GM12878 (cell line): Measurements from ENCODE around the gene RPL18. TPM values are rescaled to one million over a fixed set of nuclear protein-coding genes. Genes with fewer than 3 reads are reported as not detected.

Source experiments
- EP300 ChIP-seq, 2 experiments: fragments of 150-350 bp in 1 of 2; IDR thresholded peaks; 2 replicates each; pipeline ENCODE4 v1.6.1; 2011 to 2012; ENCODE audit warnings: low read depth in 2 of 2, low read length in 2 of 2, borderline replicate concordance in 1 of 2, improper control_type of control experiment in 1 of 2, inconsistent platforms in 1 of 2; ENCODE audit not compliant: control insufficient read depth in 1 of 2
- ESRRA ChIP-seq: IDR thresholded peaks from 2 replicates; pipeline ENCODE4 v1.6.1; 2012; ENCODE audit warnings: mild to moderate bottlenecking, low read length, improper control_type of control experiment
- GABPA ChIP-seq: IDR thresholded peaks from 2 replicates; pipeline ENCODE4 v1.6.1; 2014; ENCODE audit warnings: antibody characterized with exemption, low read depth, mild to moderate bottlenecking, inconsistent platforms
- IKZF2 ChIP-seq, 2 experiments: fragments of 450-650 bp; IDR thresholded peaks; 2 replicates each; pipeline ENCODE4 v1.6.1; 2017; ENCODE audit warnings: mild to moderate bottlenecking in 2 of 2, moderate library complexity in 2 of 2
- MTA2 ChIP-seq: fragments of 450-650 bp; IDR thresholded peaks from 2 replicates; pipeline ENCODE4 v1.6.1; 2016; ENCODE audit warnings: low read depth, mild to moderate bottlenecking, moderate library complexity
- POLR2AphosphoS2 ChIP-seq: IDR thresholded peaks from 2 replicates; pipeline ENCODE4 v1.6.1; 2011; ENCODE audit warnings: low read depth, mild to moderate bottlenecking, low read length, improper control_type of control experiment, moderate library complexity
- TAF1 ChIP-seq: IDR thresholded peaks from 2 replicates; pipeline ENCODE4 v1.6.1; 2011; ENCODE audit warnings: mild to moderate bottlenecking, low read depth, low read length, borderline replicate concordance
- TCF12 ChIP-seq: IDR thresholded peaks from 2 replicates; pipeline ENCODE4 v1.6.1; 2011; ENCODE audit warnings: low read depth, mild to moderate bottlenecking, low read length
- ZNF687 ChIP-seq: fragments of 450-650 bp; IDR thresholded peaks from 2 replicates; pipeline ENCODE4 v1.6.1; 2017; ENCODE audit warnings: mild to moderate bottlenecking, moderate library complexity
- polyA plus RNA-seq, 11 experiments: library from polyadenylated mRNA; depleted of rRNA in 4 of 11; unstranded in 6 of 11; stranded (reverse) in 5 of 11; fragments of >200 nt; fragmentation: Nextera tagmentation in 4 of 11; fragmentation: Illumina TruSeq in 1 of 11; extraction: Ambion mirVana in 4 of 11; extraction: Trizol in 1 of 11; gene quantifications; 1 replicate in 1 of 11; 2 replicates in 10 of 11; pipeline versions ENCODE4 v1.2.1 to v1.2.3, GENCODE V29; 2011 to 2016; ENCODE audit warnings: inconsistent platforms in 2 of 11, missing spikeins in 2 of 11, low read depth in 1 of 11
- total RNA-seq, 4 experiments: library from RNA; depleted of rRNA in 3 of 4; stranded (reverse); fragments of >200 nt in 3 of 4; fragmentation: Illumina TruSeq in 1 of 4; extraction: Trizol in 1 of 4; gene quantifications; 2 replicates each; pipeline versions ENCODE4 v1.2.1 to v1.2.3, GENCODE V29; 2013 to 2021
- TF ChIP-seq, protein P1 (sequence below): fragments of 450-650 bp; IDR thresholded peaks from 2 replicates; pipeline ENCODE4 v1.6.1; 2018; ENCODE audit warnings: mild to moderate bottlenecking, low read depth, moderate library complexity; ENCODE audit not compliant: partially characterized antibody

Gene RPL18
- total and polyA plus RNA-seq, 10 of the 15 experiments (the other 5 are each of a cell fraction or from before 2014, with no cell fraction given): 393 to 4,267 (median 2,019) TPM

GRCh38 chr19:48618916-48619691, at the start of gene RPL18, which contains the start of gene SPHK2 (continued):
- peak; percentile 56; the same call in 1 of the 2 replicates for TF ChIP-seq ZNF687
- peak; percentile 93 for TF ChIP-seq GABPA
- peak; percentile 97 for TF ChIP-seq TAF1
- peak; percentile 15; the same call in 1 of the 2 replicates for TF ChIP-seq TCF12
- TF ChIP-seq EP300 (IDR thresholded peaks at IDR 0.05; ENCODE audit: borderline replicate concordance in 1 of 2, control insufficient read depth in 1 of 2, low read depth in 2 of 2, low read length in 2 of 2): no peak
- TF ChIP-seq, protein P1, sequence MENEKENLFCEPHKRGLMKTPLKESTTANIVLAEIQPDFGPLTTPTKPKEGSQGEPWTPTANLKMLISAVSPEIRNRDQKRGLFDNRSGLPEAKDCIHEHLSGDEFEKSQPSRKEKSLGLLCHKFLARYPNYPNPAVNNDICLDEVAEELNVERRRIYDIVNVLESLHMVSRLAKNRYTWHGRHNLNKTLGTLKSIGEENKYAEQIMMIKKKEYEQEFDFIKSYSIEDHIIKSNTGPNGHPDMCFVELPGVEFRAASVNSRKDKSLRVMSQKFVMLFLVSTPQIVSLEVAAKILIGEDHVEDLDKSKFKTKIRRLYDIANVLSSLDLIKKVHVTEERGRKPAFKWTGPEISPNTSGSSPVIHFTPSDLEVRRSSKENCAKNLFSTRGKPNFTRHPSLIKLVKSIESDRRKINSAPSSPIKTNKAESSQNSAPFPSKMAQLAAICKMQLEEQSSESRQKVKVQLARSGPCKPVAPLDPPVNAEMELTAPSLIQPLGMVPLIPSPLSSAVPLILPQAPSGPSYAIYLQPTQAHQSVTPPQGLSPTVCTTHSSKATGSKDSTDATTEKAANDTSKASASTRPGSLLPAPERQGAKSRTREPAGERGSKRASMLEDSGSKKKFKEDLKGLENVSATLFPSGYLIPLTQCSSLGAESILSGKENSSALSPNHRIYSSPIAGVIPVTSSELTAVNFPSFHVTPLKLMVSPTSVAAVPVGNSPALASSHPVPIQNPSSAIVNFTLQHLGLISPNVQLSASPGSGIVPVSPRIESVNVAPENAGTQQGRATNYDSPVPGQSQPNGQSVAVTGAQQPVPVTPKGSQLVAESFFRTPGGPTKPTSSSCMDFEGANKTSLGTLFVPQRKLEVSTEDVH: peak; percentile 85
- no peak; the same call in 1 of the 2 replicates for TF ChIP-seq MTA2
- peak in 1 of 2 experiments; percentile 63; a peak in 1 of 4 replicates for TF ChIP-seq IKZF2 (IDR thresholded peaks at IDR 0.05)
- TF ChIP-seq ESRRA: peak; percentile 48; the same call in 1 of the 2 replicates
- peak; percentile 97 for TF ChIP-seq POLR2AphosphoS2
